Upper lobe of left lung (tissue), 6 donors: ENCODE results near the gene SERPINF2. TPM values are rescaled to one million over a fixed set of nuclear protein-coding genes. Genes with fewer than 3 reads are reported as not detected.

ENCODE experiments used
- ATAC-seq, 2 donors: fragments of 200-7000 bp; cut with Tn5 transposase; one replicate each; pipeline ENCODE4 v1.9.1; 2022; ENCODE audit warnings: mild to moderate bottlenecking in 2 of 2, moderate library complexity in 2 of 2; ENCODE audit not compliant: low FRiP score in 2 of 2
- DNase-seq, 2 donors: peaks; one replicate each; pipeline ENCODE4 v3.0.0-alpha.2; 2019 to 2020
- H3K27ac ChIP-seq, 4 donors: fragments of 200-600 bp; sonication (generic); one replicate each; pipeline ENCODE4 v1.5.1; 2016 to 2019
- H3K27me3 ChIP-seq, 4 donors: fragments of 200-600 bp; sonication (generic); one replicate each; pipeline ENCODE4 v1.5.1; 2017 to 2019
- H3K36me3 ChIP-seq, 4 donors: fragments of 200-600 bp; sonication (generic); one replicate each; pipeline ENCODE4 v1.5.1; 2016 to 2019
- H3K4me1 ChIP-seq, 4 donors: fragments of 200-600 bp; sonication (generic); one replicate each; pipeline ENCODE4 v1.5.1; 2018 to 2019
- H3K4me3 ChIP-seq, 4 donors: fragments of 200-600 bp; sonication (generic); one replicate each; pipeline ENCODE4 v1.5.1; 2017 to 2019; ENCODE audit warnings: mild to moderate bottlenecking in 2 of 4, moderate library complexity in 1 of 4
- H3K9me3 ChIP-seq, 4 donors: fragments of 200-600 bp; sonication (generic); one replicate each; pipeline ENCODE4 v1.5.1; 2018 to 2019
- CTCF ChIP-seq, 6 experiments: fragments of 450-650 bp in 4 of 6; fragments of 200-600 bp in 2 of 6; sonication (generic) in 2 of 6; IDR thresholded peaks; one replicate each; pipeline ENCODE4 v1.5.1; 2016 to 2019; ENCODE audit warnings: antibody characterized with exemption in 6 of 6
- EP300 ChIP-seq, 4 donors: sonication (generic); formaldehyde crosslinking; IDR thresholded peaks; one replicate each; pipeline ENCODE4 v1.5.1; 2017; ENCODE audit warnings: antibody characterized with exemption in 4 of 4, control low read depth in 2 of 4
- POLR2A ChIP-seq, 4 donors: fragments of 450-650 bp; IDR thresholded peaks; one replicate each; pipeline ENCODE4 v1.5.1; 2016 to 2017; ENCODE audit warnings: antibody characterized with exemption in 4 of 4, mild to moderate bottlenecking in 2 of 4
- POLR2AphosphoS5 ChIP-seq, 2 donors: sonication (generic); formaldehyde crosslinking; IDR thresholded peaks; one replicate each; pipeline ENCODE4 v1.5.1; 2017; ENCODE audit warnings: antibody characterized with exemption in 2 of 2
- WGBS, 2 donors: methylation state at CpG; one replicate each; pipeline ENCODE4 v1.1.5; 2017 to 2018; 5-methylcytosine and 5-hydroxymethylcytosine counted together
- total RNA-seq, 6 donors: library from RNA; depleted of rRNA in 4 of 6; stranded (reverse); fragments of >200 nt in 4 of 6; gene quantifications; one replicate each; pipeline versions ENCODE4 v1.1.0 to v1.2.1, GENCODE V29; 2016 to 2021
- donor health status: DM: no; HTN: no; CAD: no; lungs with moderate emphysema.
- donor health status: DM: no; HTN: yes; CAD: no; lungs with severe emphysema.

SERPINF2 gene
- total RNA-seq, 6 donors from 2014 or later, result 4.6 to 48.2 (median 24.6) TPM

GRCh38 chr17:1774390-1775176 lies 31.9 kb downstream of the SERPINF2 start:
- H3K36me3 ChIP-seq, result peaks cover 0 to 9% (median 6%) of the 10 kb centered on the region in 4 donors
- no peak for TF ChIP-seq POLR2AphosphoS5 (IDR thresholded peaks at IDR 0.05)
- no peak for TF ChIP-seq EP300 (IDR thresholded peaks at IDR 0.05)
- TF ChIP-seq POLR2A (IDR thresholded peaks at IDR 0.05), result no peak
- no peak for TF ChIP-seq CTCF (IDR thresholded peaks at IDR 0.05)
- peaks cover 15 to 42% (median 23%) of the 10 kb centered on the region in 4 donors for H3K4me1 ChIP-seq
- DNase-seq, result no peak
- WGBS, 2 donors, result 92 to 93% methylated on average over 20 to 21 of the region's 21 CpGs
- no peak overlapping the region for H3K4me3 ChIP-seq
- H3K27ac ChIP-seq, result peak overlapping the region in 3 of 4 donors; percentile 5 to 71 (median 65)
- no peaks in the 10 kb centered on the region for H3K27me3 ChIP-seq
- no peaks in the 10 kb centered on the region for H3K9me3 ChIP-seq
- no peak for ATAC-seq

- no peak overlapping the region for H3K4me3 ChIP-seq
- peaks cover 0 to 15% (median 9%) of the 10 kb centered on the region in 4 donors for H3K36me3 ChIP-seq
- no peak for TF ChIP-seq POLR2A (IDR thresholded peaks at IDR 0.05)
- TF ChIP-seq POLR2AphosphoS5 (IDR thresholded peaks at IDR 0.05), result no peak
- no peak for TF ChIP-seq CTCF (IDR thresholded peaks at IDR 0.05)
- TF ChIP-seq EP300 (IDR thresholded peaks at IDR 0.05), result no peak
- DNase-seq (no peak), ATAC-seq (no peak)
- no peaks in the 10 kb centered on the region for H3K27me3 ChIP-seq
- no peaks in the 10 kb centered on the region for H3K9me3 ChIP-seq
- peaks cover 22 to 48% (median 33%) of the 10 kb centered on the region in 4 donors for H3K4me1 ChIP-seq
- 88% methylated on average over 10 of the region's 10 CpGs for WGBS, 2 donors
- H3K27ac ChIP-seq, result peak overlapping the region in 2 of 4 donors; percentile 35 to 97
Measured at GRCh38 chr17:1776328-1776727, 33.7 kb downstream of the SERPINF2 start.

- no peaks in the 10 kb centered on the region for H3K9me3 ChIP-seq
- H3K4me3 ChIP-seq, result no peak overlapping the region
- DNase-seq (no peak), ATAC-seq (no peak)
- H3K27ac ChIP-seq, result peak overlapping the region in 2 of 4 donors; percentile 35 to 97
- no peak for TF ChIP-seq POLR2AphosphoS5 (IDR thresholded peaks at IDR 0.05)
- no peak for TF ChIP-seq EP300 (IDR thresholded peaks at IDR 0.05)
- no peak for TF ChIP-seq POLR2A (IDR thresholded peaks at IDR 0.05)
- TF ChIP-seq CTCF (IDR thresholded peaks at IDR 0.05), result no peak
- 87% methylated on average over 7 of the region's 7 CpGs for WGBS, 2 donors
- no peaks in the 10 kb centered on the region for H3K27me3 ChIP-seq
- H3K36me3 ChIP-seq, result peaks cover 0 to 15% (median 9%) of the 10 kb centered on the region in 4 donors
- peaks cover 21 to 50% (median 38%) of the 10 kb centered on the region in 4 donors for H3K4me1 ChIP-seq
Measured at GRCh38 chr17:1776857-1777256, 34.2 kb downstream of the SERPINF2 start.

GRCh38 chr17:1779571-1780131 lies 37.0 kb downstream of the SERPINF2 start:
- ATAC-seq (peak; percentile 24 to 61), DNase-seq (peak in 1 of 2 donors; percentile 74)
- H3K27me3 ChIP-seq, result no peaks in the 10 kb centered on the region
- H3K36me3 ChIP-seq, result peaks cover 0 to 15% (median 9%) of the 10 kb centered on the region in 4 donors
- peak overlapping the region; percentile 95 to 98 (median 96) for H3K27ac ChIP-seq
- 30 to 35% methylated on average over 8 of the region's 8 CpGs for WGBS, 2 donors
- peaks cover 43 to 70% (median 52%) of the 10 kb centered on the region in 4 donors for H3K4me1 ChIP-seq
- no peaks in the 10 kb centered on the region for H3K9me3 ChIP-seq
- TF ChIP-seq POLR2A (IDR thresholded peaks at IDR 0.05), result no peak
- TF ChIP-seq CTCF (IDR thresholded peaks at IDR 0.05), result no peak
- TF ChIP-seq EP300 (IDR thresholded peaks at IDR 0.05), result peak in 2 of 4 donors; percentile 27 to 69
- no peak overlapping the region for H3K4me3 ChIP-seq
